ENCODE data around the gene C5.
A peak's percentile ranks its signal among the peaks of the same experiment; 100 is the strongest.
"Not testable (repeated sequence)": the region's sequence is repeated elsewhere in the genome, so short reads cannot be mapped to it uniquely, and the experiment has no call there.

C5 gene

GRCh38 chr9:120977321-120977720 is 72.8 kb downstream of the C5 start:
- DNase-seq: no peak

GRCh38 chr9:120974921-120975320 is 75.2 kb downstream of the C5 start:
- no peak for DNase-seq

DNA sequence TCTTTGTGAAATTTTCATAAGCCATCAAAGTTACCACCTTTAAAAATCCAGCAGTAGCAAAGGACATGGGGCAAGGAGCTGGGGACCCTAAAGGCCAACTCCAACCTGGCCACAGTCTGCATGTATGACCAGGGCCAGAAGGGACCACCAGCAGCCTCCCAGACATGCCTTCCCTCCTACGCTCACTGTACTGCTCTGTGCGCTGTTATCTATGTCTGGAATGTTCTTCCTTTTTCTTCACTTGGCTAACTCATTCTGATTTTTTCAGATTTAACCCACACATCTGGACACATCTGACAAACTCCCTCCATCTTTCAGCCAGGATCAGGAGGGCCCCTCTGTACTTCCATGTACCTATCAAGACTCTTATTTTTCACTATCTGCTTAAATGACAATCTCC is 75.9 kb downstream of the C5 start:
- no peak for DNase-seq

DNA sequence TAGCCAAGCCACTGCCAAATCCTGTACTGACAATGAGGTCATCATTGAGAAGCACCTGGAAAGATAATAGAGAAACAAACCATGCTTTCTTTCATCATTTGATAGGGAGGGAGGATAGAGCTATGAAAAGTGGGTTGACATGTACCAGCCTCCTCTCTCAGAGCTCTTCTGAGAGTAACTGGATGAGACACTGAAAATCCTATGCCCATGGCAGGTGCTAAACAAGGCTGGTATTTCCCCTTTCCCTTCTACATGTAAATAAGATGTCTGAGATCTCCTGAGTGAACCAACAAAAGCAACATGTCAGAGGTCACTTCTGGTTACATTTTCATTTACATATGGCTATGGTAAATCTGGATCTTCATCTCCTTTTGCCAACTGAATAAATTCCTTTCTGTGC is 78.1 kb downstream of the C5 start:
- no peak for DNase-seq

GRCh38 chr9:120971471-120971870 is 78.6 kb downstream of the C5 start:
- DNase-seq: not testable (repeated sequence)

DNA sequence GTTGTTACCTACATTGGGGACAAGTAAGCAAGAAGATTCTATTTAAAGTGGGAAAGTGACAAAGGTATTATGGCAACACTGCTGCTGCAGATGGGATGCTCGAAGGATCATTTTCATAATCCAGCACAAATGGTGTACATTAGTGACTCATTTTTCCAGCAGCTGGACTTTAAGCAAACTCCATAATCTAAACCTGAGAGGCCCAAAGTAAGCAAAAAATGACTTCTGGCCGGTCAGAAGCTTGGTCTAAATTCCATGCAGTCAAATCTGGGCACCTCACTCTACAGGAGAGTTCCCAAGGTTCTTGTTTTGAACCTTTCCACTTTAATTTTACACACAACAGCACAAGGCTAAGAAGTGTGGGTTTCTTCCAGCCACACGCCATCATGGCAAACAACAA is 79.8 kb downstream of the C5 start:
- no peak for DNase-seq

DNA sequence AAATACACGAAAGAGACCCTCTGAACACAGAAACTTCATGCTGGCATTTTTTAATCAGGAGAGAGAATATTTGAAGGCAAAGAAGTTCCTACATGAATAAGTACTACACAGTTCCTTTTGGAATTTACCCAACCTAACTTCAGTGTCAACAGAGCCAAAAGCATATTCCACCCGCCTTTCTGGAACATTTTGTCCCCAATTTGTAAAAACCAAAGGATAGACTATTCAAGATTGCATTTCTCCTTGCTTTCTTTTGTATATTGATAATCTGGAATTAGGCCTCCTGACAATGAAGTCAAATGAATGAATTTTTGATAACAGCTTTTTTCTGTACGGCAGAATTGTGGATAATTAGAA is 84.1 kb downstream of the C5 start:
- DNase-seq: no peak

- DNase-seq: no peak
Observed at GRCh38 chr9:120965344-120966012, 84.6 kb downstream of the C5 start.

DNA sequence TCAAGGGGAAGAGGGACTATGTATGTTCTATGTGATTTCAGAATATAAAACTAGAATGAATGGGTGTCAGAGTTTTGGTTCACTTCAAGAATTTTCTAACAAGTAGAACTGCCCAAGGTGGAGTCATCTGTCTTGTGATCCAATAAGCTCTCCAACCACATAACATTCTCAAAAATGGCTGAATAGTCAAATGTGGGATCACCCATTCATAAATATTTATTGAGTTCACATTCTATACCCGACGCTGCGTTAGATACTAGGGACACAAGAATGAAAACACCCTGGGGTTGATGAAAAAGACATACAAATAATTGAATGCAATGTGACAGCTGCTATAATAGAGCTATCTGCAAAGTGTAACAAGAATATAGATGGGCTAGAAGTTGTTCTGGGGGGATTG is 88.1 kb downstream of the C5 start:
- no peak for DNase-seq

- no peak for DNase-seq
Observed at GRCh38 chr9:120960001-120960400, 90.1 kb downstream of the C5 start.

DNA sequence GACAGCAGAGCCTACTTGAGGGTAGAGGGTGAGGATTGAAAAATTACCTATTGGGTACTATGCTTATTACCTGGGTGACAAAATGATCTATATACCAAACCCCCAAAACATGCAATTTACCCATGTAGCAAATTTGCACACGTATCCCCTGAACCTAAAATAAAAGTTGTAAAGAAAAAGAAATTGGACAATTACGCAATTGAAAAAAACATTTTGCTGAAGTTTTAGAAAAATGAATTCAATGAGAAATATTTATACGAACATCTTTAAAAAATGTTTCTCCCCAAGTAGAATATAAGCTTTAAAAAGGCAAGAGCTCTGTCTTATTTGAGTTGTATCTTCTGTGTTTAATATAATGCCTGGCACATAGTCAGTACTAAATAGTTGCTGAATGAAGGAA is 93.2 kb downstream of the C5 start:
- no peak for DNase-seq

GRCh38 chr9:120951960-120952618 is 98.0 kb downstream of the C5 start:
- DNase-seq: no peak

DNA sequence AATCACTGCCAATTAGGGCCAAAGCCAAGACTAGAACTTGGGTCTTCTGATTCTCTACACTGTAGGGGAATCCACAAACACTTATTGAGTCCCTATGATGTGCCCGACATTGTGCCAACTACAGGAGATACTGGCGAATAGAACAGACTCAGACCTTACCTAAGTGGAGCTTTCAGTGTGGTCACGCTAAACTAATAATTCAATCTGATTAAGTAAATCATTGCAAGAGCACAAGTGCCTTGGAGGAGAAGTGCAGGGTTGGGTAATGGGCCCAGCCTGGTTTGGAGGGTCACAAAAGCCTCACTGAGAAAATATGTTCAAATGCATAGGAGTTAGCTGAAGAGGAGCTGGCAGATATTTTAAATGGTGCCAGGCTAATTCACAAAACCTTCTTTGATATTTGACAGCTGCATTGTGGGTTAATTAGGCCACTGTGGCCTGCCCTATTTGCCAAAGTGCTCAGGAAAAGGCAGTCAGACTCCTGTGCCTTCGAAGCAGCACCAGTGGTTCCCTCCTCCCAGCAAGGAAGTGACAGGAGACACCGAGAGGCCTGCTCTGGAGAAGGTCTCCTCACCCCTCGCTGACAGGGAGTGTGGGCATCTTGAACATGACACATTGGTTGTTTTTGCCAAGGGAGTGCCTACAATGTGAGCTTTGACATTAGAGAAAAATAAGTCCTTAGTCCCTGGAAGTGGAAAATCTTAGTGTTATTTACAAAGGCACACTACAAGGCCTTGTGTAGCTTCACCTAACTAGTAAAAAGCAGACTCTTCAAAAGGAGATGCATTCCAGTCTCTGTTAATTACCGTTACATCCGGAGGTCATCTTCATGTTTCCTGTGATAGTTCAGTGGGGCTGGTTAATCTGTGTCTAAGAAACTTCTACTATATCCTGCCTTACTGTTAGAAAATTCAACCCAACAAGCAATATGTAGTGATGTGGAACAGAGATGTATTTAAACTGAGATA is 99.4 kb downstream of the C5 start:
- DNase-seq: no peak

DNA sequence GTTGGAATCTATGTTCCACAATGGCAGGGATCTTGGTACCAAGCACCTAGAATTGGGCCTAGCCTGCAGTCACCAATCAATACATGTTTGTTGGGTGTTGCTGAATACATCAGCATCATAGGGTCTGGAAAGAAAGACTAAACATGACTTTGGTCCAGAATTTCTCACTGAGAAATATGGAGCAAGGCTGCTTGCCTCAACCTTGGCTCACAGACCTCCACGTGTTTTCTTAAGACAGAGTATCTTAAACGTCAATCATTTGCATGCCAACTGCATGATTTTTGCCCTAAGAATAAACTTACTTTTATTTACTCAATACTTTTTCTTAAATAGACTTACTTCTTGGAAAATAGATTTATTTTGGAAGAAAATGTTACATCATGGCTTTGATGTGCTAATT is 100.8 kb downstream of the C5 start:
- no peak for DNase-seq

- DNase-seq: no peak
Observed at GRCh38 chr9:120948824-120949223, 101.3 kb downstream of the C5 start.

- DNase-seq: no peak
Observed at GRCh38 chr9:120947222-120947621, 102.9 kb downstream of the C5 start.

DNA sequence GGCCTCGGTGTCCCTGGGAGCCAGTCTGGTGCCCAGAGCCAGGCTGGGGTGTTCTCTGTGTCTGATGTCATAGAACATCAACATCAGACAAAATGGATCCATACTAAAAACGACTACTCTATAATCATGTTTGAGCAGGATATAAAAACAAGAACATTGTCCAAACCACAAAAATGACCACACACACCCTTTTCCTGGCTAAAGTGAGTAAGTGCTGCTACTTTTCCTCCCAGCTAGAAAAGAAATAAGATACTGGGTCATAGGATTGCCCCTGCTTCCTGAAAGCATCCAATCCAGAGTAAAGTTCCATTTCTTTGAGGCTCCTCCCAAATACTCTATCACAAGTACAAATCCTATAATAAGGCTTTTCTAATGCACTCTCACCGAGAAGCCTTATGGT is 103.8 kb downstream of the C5 start:
- DNase-seq: no peak

- DNase-seq: no peak
Observed at GRCh38 chr9:120944948-120945347, 105.1 kb downstream of the C5 start.

GRCh38 chr9:120944434-120944843 is 105.6 kb downstream of the C5 start:
- DNase-seq: peak; percentile 98

DNA sequence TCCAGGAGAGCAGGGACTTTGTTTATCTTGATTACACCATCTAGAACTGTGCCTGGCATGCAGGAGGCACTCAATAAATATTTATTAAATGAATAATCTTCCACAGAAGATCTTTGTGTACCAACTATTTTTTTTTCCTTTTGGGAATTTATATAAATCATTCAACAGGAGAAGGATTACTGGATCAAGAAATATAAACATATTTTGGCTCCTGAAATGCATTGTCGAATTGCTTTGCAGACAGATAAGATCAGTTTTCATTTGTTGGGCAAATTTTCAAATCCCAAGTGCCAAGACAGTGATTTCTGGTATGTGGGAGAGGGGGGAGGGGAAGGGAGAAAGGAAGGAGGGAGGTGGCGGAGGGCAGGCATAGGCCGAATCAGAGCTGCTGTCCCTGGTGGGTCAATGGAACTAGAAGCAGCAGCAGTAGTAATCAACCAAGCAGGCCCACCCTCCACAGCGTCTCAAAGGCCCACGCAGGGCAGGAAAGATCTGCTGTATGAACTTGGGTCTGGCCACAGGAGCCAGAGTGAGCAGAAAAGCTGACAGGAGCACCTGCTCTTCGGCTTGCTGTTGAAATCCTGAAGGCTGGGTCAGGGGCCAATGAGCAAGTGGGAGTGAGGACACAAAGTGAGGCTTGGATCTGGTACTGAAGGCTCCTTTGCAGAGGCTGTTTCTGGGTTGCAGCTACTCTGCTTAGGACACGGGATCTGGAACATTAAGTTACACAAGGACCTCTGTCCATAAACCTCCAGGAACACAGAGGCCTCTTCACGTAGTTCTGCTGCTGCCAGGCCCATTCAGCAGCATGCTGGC is 107.7 kb downstream of the C5 start:
- DNase-seq: no peak

DNA sequence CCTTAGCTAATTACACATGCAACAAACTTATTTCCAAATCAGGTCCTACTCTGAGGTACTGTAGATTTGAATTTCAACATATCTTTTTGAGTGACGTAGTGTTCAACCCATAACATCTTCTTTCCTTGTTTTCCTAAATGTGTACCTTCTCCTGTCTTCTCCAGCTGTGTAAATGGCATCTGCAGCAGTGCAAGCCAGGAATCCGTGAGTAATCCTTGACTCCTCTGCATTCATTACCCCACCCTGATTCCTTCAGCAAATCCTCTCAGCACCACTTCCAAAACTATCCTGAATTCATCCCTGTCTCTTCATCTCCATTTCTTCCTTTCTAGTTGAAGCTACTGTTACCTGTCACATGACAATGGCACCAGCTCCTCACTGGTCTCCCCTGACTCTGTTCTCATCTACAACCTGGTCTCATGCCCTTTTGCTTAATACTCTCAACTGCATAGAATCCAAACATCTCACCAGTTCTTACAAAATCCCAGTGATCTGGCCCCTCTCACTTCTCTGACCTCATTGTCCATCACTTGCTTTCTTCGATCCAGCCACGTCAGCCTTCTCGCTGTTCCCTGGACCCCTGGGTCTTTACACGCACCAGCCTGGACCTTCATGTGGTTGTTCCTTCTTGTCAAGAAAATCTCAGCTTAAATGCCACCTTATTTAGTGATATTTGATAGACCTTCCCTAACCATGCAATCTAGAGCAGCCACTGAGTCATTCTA is 108.9 kb downstream of the C5 start:
- no peak for DNase-seq

- DNase-seq: no peak
Observed at GRCh38 chr9:120940573-120940972, 109.5 kb downstream of the C5 start.

Measured in MV-4-11 (cell line).